Measurements from ENCODE around the gene CTBP1. TPM values are rescaled to one million over a fixed set of nuclear protein-coding genes. Genes with fewer than 3 reads are reported as not detected.

Gene CTBP1
- total RNA-seq, 1 donor from 2014 or later, result 224 TPM

- no peak for FAIRE-seq
- no peak for DNase-seq (ENCODE audit: low spot score in 2 of 2)
These were observed 79.7 kb downstream of the CTBP1 start for GRCh38 chr4:1169171-1169671.

- DNase-seq (ENCODE audit: low spot score in 2 of 2), result no peak
These were observed 80.5 kb downstream of the CTBP1 start for GRCh38 chr4:1168191-1169101.

GRCh38 chr4:1167244-1167949, 81.5 kb downstream of the CTBP1 start:
- FAIRE-seq, result no peak
- peak in 1 of 2 donors; percentile 81 for DNase-seq (ENCODE audit: low spot score in 2 of 2)

More at GRCh38 chr4:1168191-1169101, 80.5 kb downstream of the CTBP1 start:
- no peak for FAIRE-seq

- DNase-seq (ENCODE audit: low spot score in 2 of 2) (no peak), FAIRE-seq (no peak)
These were observed 82.3 kb downstream of the CTBP1 start for GRCh38 chr4:1166509-1167243.

GRCh38 chr4:1164956-1165545, 83.9 kb downstream of the CTBP1 start:
- DNase-seq (ENCODE audit: low spot score in 2 of 2), result no peak
- FAIRE-seq, result no peak

GRCh38 chr4:1164444-1164843, 84.5 kb downstream of the CTBP1 start:
- DNase-seq (ENCODE audit: low spot score in 2 of 2), result no peak
- no peak for FAIRE-seq

GRCh38 chr4:1164040-1164439, 84.9 kb downstream of the CTBP1 start:
- DNase-seq (ENCODE audit: low spot score in 2 of 2) (no peak), FAIRE-seq (no peak)

Other genes starting within 250 kb of the CTBP1 start
- 2.0 TPM for gene FGFRL1, start 237.5 kb downstream of the CTBP1 start, total RNA-seq
- 3.3 TPM for gene RNF212, start 135.6 kb downstream of the CTBP1 start, total RNA-seq
- 6.1 TPM for gene SPON2, start 76.5 kb downstream of the CTBP1 start, total RNA-seq
- 31.4 TPM for gene MAEA, start 40.8 kb upstream of the CTBP1 start, total RNA-seq
- 5.3 TPM for gene UVSSA, start 98.1 kb upstream of the CTBP1 start, total RNA-seq
- gene NKX1-1, start 157.3 kb upstream of the CTBP1 start, total RNA-seq, result not detected

Data from frontal cortex (tissue), 4 donors.